ENCODE results near the gene CCSER1. TPM values are rescaled to one million over a fixed set of nuclear protein-coding genes. Genes with fewer than 3 reads are reported as not detected.

Gene CCSER1
- total RNA-seq, 1 donor from 2014 or later, result 15.7 TPM

DNA sequence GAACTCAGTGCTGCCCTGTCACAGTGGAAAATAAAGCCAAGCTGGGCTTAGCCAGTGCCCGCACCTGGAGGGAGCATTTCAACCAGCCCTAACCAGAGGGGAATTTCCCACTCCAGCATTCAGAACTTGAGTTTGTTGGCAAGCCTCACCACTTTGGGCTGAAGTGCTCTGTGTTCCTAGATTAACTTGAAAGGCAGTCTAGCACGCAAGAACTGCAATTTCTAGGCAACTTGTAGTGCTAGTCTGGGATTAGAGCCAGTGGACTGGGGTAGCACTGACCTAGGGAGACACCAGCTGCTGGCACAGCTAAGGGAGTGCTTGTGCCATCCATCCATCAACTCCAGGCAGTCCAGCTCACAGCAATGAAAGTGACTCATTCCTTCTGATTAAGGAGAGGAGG lies 1115.9 kb downstream of the CCSER1 start:
- H3K9me3 Mint-ChIP-seq (ENCODE audit: unreplicated experiment), result peaks cover 3% of the 10 kb centered on the region
- no peak for DNase-seq

DNA sequence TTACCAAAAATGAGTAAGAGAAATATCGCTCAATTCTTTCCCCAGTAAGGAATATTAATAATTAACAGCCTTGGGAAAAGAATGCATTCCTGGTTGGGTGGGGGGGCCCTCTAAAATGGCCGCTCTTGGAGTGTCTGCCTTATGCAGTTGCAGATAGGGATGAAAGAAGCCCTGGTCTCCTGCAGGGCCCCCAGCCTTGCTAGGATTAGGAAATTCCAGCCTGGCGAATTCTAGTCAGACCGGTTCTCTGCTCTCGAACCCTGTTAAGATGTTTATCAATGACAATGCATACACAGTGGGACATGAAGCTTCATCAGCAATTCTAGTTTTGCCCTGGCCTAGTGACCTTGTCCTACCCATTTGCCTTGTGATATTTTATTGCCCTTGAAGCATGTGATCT lies 1128.8 kb downstream of the CCSER1 start:
- TF ChIP-seq, protein P1, sequence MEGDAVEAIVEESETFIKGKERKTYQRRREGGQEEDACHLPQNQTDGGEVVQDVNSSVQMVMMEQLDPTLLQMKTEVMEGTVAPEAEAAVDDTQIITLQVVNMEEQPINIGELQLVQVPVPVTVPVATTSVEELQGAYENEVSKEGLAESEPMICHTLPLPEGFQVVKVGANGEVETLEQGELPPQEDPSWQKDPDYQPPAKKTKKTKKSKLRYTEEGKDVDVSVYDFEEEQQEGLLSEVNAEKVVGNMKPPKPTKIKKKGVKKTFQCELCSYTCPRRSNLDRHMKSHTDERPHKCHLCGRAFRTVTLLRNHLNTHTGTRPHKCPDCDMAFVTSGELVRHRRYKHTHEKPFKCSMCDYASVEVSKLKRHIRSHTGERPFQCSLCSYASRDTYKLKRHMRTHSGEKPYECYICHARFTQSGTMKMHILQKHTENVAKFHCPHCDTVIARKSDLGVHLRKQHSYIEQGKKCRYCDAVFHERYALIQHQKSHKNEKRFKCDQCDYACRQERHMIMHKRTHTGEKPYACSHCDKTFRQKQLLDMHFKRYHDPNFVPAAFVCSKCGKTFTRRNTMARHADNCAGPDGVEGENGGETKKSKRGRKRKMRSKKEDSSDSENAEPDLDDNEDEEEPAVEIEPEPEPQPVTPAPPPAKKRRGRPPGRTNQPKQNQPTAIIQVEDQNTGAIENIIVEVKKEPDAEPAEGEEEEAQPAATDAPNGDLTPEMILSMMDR (IDR thresholded peaks at IDR 0.05; ENCODE audit: partially characterized antibody, unreplicated experiment), result no peak
- no peaks in the 10 kb centered on the region for H3K36me3 Mint-ChIP-seq (ENCODE audit: unreplicated experiment)
- H3K27me3 Mint-ChIP-seq (ENCODE audit: unreplicated experiment), result peaks cover 2% of the 10 kb centered on the region
- DNase-seq, result no peak
- no peak overlapping the region for H3K27ac Mint-ChIP-seq (ENCODE audit: unreplicated experiment)
- H3K9me3 Mint-ChIP-seq (ENCODE audit: unreplicated experiment), result peaks cover 2% of the 10 kb centered on the region
- no peaks in the 10 kb centered on the region for H3K4me1 Mint-ChIP-seq (ENCODE audit: low read depth, unreplicated experiment)
- no peak overlapping the region for H3K4me3 Mint-ChIP-seq (ENCODE audit: unreplicated experiment)

More for the DNA sequence above, 1115.9 kb downstream of the CCSER1 start:
- Mint-ChIP-seq H3K27ac (ENCODE audit: unreplicated experiment) (no peak overlapping the region), H3K4me1 (ENCODE audit: low read depth, unreplicated experiment) (no peaks in the 10 kb centered on the region), H3K27me3 (ENCODE audit: unreplicated experiment) (peaks cover 1% of the 10 kb centered on the region), H3K36me3 (ENCODE audit: unreplicated experiment) (no peaks in the 10 kb centered on the region), H3K4me3 (ENCODE audit: unreplicated experiment) (no peak overlapping the region)
- TF ChIP-seq, protein P1 (IDR thresholded peaks at IDR 0.05; ENCODE audit: partially characterized antibody, unreplicated experiment), result no peak

DNA sequence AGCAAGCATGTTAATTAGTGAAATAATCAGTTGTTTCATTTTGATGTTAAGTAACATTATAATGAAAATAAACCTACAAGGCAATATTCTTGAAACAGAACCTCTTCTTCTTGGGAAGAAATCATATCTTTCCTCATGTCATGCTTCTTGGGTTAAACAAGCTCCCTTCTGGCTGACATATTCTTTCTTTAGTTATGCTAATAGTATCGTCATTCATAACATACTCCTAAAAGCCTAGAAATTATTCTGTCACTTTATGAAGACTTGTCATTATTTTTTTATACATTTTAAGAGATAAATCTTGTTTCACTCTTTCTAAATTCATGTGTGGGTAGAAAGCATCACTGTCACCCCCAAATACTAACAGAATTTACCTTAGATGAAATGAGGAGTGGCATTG lies 1129.6 kb downstream of the CCSER1 start:
- Mint-ChIP-seq H3K27ac (ENCODE audit: unreplicated experiment) (no peak overlapping the region), H3K27me3 (ENCODE audit: unreplicated experiment) (peaks cover 2% of the 10 kb centered on the region), H3K36me3 (ENCODE audit: unreplicated experiment) (no peaks in the 10 kb centered on the region), H3K4me1 (ENCODE audit: low read depth, unreplicated experiment) (no peaks in the 10 kb centered on the region), H3K4me3 (ENCODE audit: unreplicated experiment) (no peak overlapping the region), H3K9me3 (ENCODE audit: unreplicated experiment) (peaks cover 2% of the 10 kb centered on the region)
- TF ChIP-seq, protein P1 (IDR thresholded peaks at IDR 0.05; ENCODE audit: partially characterized antibody, unreplicated experiment), result no peak
- DNase-seq, result no peak

DNA sequence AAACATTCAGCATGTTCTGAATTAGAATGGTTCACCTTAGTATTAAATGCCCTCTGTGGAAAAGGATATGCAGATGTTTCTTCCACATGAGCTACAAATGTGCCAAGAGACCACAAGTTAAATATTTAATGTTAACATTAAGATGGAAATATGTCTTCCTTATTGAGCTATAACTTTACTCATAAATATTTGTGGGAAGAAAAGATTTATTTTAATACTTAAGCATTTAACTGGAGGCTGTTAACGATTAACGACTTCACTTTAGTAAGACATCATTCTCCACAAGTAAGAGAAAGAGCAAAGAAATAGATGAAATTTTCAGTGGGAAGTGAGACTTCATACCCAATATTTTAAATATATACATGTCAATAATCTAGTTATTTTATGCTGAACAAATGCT lies 1130.5 kb downstream of the CCSER1 start:
- no peak for DNase-seq
- no peaks in the 10 kb centered on the region for H3K9me3 Mint-ChIP-seq (ENCODE audit: unreplicated experiment)
- H3K4me3 Mint-ChIP-seq (ENCODE audit: unreplicated experiment), result no peak overlapping the region
- H3K4me1 Mint-ChIP-seq (ENCODE audit: low read depth, unreplicated experiment), result no peaks in the 10 kb centered on the region
- no peaks in the 10 kb centered on the region for H3K27me3 Mint-ChIP-seq (ENCODE audit: unreplicated experiment)
- H3K36me3 Mint-ChIP-seq (ENCODE audit: unreplicated experiment), result no peaks in the 10 kb centered on the region
- H3K27ac Mint-ChIP-seq (ENCODE audit: unreplicated experiment), result no peak overlapping the region
- TF ChIP-seq, protein P1 (IDR thresholded peaks at IDR 0.05; ENCODE audit: partially characterized antibody, unreplicated experiment), result no peak

DNA sequence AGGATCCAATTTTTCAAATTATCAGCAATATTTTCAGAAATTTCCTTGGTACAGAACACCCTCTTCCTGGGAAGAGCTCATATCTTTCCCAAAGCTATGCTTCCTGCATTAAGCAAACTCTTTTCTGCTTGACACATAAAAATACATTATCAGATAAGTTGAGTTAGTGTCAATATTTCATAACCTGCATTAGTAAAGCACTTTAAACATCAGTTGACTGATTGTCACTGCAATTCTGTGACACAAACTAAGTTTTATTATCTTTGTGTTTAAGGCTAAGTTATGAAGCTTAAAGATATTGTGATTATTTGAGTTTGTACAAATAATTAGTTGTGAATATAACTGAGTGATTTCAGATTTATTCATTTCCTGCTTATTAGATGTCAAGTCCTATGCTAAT lies 1131.1 kb downstream of the CCSER1 start:
- H3K27ac Mint-ChIP-seq (ENCODE audit: unreplicated experiment), result no peak overlapping the region
- H3K27me3 Mint-ChIP-seq (ENCODE audit: unreplicated experiment), result no peaks in the 10 kb centered on the region
- no peak overlapping the region for H3K4me3 Mint-ChIP-seq (ENCODE audit: unreplicated experiment)
- no peak for DNase-seq
- H3K36me3 Mint-ChIP-seq (ENCODE audit: unreplicated experiment), result no peaks in the 10 kb centered on the region
- TF ChIP-seq, protein P1 (IDR thresholded peaks at IDR 0.05; ENCODE audit: partially characterized antibody, unreplicated experiment), result no peak
- H3K4me1 Mint-ChIP-seq (ENCODE audit: low read depth, unreplicated experiment), result no peaks in the 10 kb centered on the region
- H3K9me3 Mint-ChIP-seq (ENCODE audit: unreplicated experiment), result no peaks in the 10 kb centered on the region
